HG03354 (cell line): ENCODE results near the gene BPIFB2.

Experiments used
- ATAC-seq: cut with Tn5 transposase; IDR thresholded peaks from one replicate; pipeline ENCODE4 v1.9.1; 2021; ENCODE audit warnings: mild to moderate bottlenecking; ENCODE audit not compliant: unreplicated experiment, poor library complexity, severe bottlenecking

BPIFB2 gene

GRCh38 chr20:33018169-33018931, 10.8 kb downstream of the BPIFB2 start:
- no peak for ATAC-seq

GRCh38 chr20:33019465-33020277, 12.2 kb downstream of the BPIFB2 start:
- no peak for ATAC-seq

GRCh38 chr20:33020278-33021161, 13.0 kb downstream of the BPIFB2 start:
- ATAC-seq, result no peak

- ATAC-seq, result no peak
These were observed 14.4 kb downstream of the BPIFB2 start for GRCh38 chr20:33021879-33022278.

GRCh38 chr20:33022289-33022688, 14.8 kb downstream of the BPIFB2 start:
- no peak for ATAC-seq

- no peak for ATAC-seq
These were observed 15.4 kb downstream of the BPIFB2 start for GRCh38 chr20:33022694-33023438.

GRCh38 chr20:33023439-33024242, 16.1 kb downstream of the BPIFB2 start:
- no peak for ATAC-seq

GRCh38 chr20:33024243-33024560, 16.7 kb downstream of the BPIFB2 start:
- no peak for ATAC-seq

GRCh38 chr20:33024609-33025317, 17.3 kb downstream of the BPIFB2 start:
- ATAC-seq, result no peak

GRCh38 chr20:33025318-33025876, 17.9 kb downstream of the BPIFB2 start:
- ATAC-seq, result no peak

- ATAC-seq, result no peak
These were observed 18.7 kb downstream of the BPIFB2 start for GRCh38 chr20:33026072-33026778.

GRCh38 chr20:33026779-33027759, 19.6 kb downstream of the BPIFB2 start:
- ATAC-seq, result no peak

- ATAC-seq, result no peak
These were observed 20.6 kb downstream of the BPIFB2 start for GRCh38 chr20:33027769-33028751.

GRCh38 chr20:33028875-33029274, 21.4 kb downstream of the BPIFB2 start:
- no peak for ATAC-seq

GRCh38 chr20:33030076-33030475, 22.6 kb downstream of the BPIFB2 start:
- no peak for ATAC-seq
